Adrenal gland (tissue), 5 donors: ENCODE measurements around the gene THAP12.

Source experiments
- CTCF ChIP-seq, 6 experiments: fragments of 450-650 bp in 4 of 6; fragments of 200-600 bp in 2 of 6; sonication (generic) in 1 of 6; IDR thresholded peaks; 1 replicate in 5 of 6; 2 replicates in 1 of 6; pipeline versions ENCODE4 v1.5.1 to v1.8.0; 2016 to 2021; ENCODE audit warnings: antibody characterized with exemption in 6 of 6, mild to moderate bottlenecking in 2 of 6, moderate library complexity in 1 of 6
- POLR2A ChIP-seq, 2 donors: fragments of 450-650 bp; IDR thresholded peaks; one replicate each; pipeline ENCODE4 v1.6.1; 2017; ENCODE audit warnings: antibody characterized with exemption in 2 of 2, mild to moderate bottlenecking in 2 of 2, moderate library complexity in 1 of 2
- donor health status: DM: no; HTN: no; CAD: no.

- TF ChIP-seq CTCF (IDR thresholded peaks at IDR 0.05) (no peak), POLR2A (IDR thresholded peaks at IDR 0.05) (no peak)
Measured at GRCh38 chr11:76320929-76321328, 60.0 kb downstream of the THAP12 start.
